ENCODE results near the gene MZT2A.
"Not testable (repeated sequence)": the region's sequence is repeated elsewhere in the genome, so short reads cannot be mapped to it uniquely, and the experiment has no call there.

Gene MZT2A

GRCh38 chr2:131490616-131491468, 1.4 kb downstream of the MZT2A start:
- DNase-seq, result not testable (repeated sequence)

- DNase-seq, result no peak
Observed at GRCh38 chr2:131488306-131489205, 3.6 kb downstream of the MZT2A start.

- not testable (repeated sequence) for DNase-seq
Observed at GRCh38 chr2:131486201-131486902, 5.8 kb downstream of the MZT2A start.

GRCh38 chr2:131484906-131485460, 7.2 kb downstream of the MZT2A start:
- DNase-seq, result not testable (repeated sequence)

GRCh38 chr2:131483981-131484820, 8.0 kb downstream of the MZT2A start:
- not testable (repeated sequence) for DNase-seq

GRCh38 chr2:131482506-131483155, 9.6 kb downstream of the MZT2A start:
- not testable (repeated sequence) for DNase-seq

GRCh38 chr2:131480351-131480750, 11.8 kb downstream of the MZT2A start:
- not testable (repeated sequence) for DNase-seq

DNA sequence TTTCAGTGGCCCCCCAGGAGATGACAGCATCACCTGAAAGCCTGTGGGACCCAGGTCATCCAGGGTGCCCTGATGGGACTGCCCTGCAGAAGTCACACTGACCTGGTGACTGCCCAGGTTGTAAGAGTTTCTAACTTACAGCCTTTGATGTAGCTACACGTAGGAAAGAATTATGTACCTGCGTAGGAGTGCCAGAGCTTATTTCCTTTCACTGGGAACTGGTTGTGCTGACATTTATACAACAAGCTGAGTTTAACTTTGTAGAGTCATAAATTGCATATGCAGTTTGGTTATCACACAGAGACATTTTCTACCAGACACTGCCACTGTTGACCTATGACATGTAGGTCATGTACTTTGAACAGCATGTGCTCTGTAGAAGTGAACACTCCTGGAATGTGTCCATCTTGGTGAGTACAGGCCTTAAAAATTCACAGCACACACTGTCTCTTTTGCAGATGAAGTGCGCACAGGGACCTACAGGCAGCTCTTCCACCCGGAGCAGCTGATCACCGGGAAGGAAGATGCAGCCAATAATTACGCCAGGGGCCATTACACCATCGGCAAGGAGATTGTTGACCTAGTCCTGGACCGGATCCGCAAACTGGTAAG, 13.2 kb downstream of the MZT2A start:
- not testable (repeated sequence) for DNase-seq

- DNase-seq, result not testable (repeated sequence)
Observed at GRCh38 chr2:131478074-131478849, 13.9 kb downstream of the MZT2A start.

DNA sequence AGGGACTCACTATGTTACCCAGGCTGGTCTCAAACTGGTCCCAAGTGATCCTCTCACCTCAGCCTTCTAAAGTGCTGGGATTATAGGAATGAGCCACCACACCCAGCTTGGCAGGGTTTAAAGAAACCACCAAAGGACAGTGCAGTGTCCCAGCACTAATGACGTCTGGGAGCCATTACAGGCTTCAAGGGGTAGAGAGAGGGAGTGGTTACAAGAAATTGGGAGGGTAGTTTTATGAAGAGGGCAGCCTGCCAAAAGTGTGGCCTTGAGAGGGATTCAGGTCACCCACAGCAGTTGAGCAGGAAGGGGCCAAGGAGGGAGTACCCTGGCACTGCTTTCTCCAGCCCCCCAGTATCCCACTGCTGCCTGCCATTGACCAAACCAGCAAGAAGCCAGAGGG, 15.0 kb downstream of the MZT2A start:
- DNase-seq, result not testable (repeated sequence)

DNA sequence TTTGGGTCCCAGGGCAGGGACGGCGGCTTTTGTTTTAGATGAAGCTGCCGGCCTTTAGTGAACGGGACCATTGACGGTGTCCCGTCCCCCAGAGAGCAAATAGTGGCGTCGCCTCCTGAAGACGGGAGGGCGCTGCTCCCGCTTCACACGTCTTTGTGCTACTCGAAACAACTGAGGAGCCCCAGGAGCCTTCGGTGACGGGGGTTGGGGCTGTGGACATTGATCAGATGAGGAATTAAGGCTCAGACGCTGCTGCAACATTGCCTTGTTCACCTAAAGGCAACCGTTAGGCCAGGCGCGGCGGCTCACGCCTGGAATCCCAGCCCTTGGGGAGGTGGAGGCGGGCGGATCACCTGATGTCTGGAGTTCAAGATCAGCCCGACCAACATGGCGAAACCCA, 15.8 kb downstream of the MZT2A start:
- not testable (repeated sequence) for DNase-seq

DNA sequence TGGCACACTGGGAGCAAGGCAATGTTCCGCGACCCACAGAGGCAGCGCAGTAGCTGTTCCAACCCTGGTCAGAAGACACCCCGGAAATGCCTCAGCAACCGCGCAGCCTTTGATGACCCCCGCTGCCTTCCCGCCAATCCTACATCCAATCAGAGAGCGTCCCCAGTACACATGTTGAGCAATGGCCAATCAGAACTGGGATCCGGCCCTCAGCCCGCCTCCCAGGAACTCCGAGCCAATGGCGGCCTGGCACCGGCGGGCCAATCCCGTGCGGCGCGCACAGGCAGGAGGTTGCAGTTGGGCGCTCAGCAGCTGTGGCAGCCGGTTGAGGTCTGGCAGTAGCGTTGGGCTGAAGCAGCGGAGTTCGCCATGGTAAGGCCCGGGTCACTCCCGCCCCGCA, 16.4 kb downstream of the MZT2A start, which contains the start of gene TUBA3D:
TSS of gene TUBA3D (plus strand) at position 289 of the 400 bp plus-strand sequence. CDS start at position 370, 81 bp downstream.
- no peak for DNase-seq

GRCh38 chr2:131473266-131473665, 18.9 kb downstream of the MZT2A start:
- not testable (repeated sequence) for DNase-seq

DNA sequence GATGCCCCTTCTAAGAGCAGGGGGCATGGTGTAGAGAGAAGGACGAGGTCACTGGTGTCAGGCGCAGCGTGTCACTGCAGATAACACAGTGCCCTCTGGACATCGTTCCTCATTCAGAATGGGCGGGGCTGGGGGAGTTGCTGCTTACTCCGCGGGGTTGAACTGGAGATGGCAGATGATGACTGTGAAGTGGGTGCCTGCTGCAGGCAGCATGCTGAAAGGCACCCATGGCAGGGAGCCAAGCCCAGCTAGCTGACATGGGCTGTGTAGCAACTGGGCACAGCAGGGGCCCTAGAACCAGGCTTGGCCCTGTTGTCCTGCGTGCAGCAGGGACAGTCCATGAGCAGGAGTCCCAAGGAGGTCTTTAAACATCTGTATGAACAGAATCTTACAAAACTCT, 20.6 kb downstream of the MZT2A start:
- DNase-seq, result not testable (repeated sequence)

DNA sequence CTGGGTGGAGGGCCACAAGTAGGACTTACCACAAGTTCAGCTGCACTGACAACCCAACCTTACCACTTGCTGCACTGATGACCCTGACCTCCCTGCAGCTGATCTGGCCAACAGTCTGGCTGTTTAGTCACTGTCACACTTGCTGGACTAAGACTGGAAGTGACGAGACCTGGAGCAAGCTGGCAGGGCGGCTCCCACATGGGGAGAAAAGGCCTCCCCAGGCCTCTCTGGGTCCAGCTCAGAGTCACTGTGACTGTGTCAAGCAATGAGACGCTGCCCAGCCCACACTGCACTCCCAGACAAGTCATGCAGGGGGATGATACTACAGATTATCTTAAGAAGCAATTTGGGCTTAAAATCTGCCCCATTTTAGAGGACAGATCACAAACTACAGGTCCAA, 21.3 kb downstream of the MZT2A start:
- DNase-seq, result not testable (repeated sequence)

DNA sequence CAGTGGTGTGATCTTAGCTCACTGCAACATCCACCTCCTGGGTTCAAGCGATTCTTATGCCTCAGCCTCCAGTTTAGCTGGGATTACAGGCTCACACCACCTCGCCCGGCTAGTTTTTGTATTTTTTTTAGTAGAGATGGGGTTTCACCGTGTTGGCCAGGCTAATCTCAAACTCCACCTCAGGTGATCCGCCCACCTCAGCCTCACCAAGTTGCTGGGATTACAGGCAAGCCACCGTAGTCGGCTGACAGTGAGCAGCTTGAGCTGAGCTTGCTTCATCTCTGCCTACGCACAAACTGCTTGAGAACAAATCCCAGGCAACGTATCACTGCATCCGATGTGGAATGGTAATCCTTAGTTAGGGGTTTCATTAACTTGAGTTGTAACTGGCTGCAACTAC, 24.5 kb downstream of the MZT2A start:
- DNase-seq, result not testable (repeated sequence)

DNA sequence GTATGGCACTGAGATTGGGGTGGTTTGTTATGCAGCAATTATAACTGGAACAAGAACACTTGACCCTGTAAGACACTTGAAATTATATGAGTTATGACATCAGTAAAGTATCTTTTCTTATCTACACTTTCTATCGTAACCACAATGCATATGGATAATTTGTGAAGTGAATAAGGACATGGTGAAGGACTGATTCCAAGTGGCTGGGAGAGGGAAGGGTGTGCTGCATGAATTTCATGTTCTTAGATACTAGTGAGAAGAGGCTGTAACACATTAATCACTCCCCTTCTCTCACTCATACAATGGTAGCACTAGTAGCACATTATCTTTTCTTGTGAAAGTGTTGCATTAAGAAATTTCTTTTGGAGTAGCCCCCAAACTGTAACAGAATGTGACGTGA, 37.3 kb downstream of the MZT2A start:
- DNase-seq, result not testable (repeated sequence)

- DNase-seq, result not testable (repeated sequence)
Observed at GRCh38 chr2:131451265-131451949, 40.8 kb downstream of the MZT2A start.

DNA sequence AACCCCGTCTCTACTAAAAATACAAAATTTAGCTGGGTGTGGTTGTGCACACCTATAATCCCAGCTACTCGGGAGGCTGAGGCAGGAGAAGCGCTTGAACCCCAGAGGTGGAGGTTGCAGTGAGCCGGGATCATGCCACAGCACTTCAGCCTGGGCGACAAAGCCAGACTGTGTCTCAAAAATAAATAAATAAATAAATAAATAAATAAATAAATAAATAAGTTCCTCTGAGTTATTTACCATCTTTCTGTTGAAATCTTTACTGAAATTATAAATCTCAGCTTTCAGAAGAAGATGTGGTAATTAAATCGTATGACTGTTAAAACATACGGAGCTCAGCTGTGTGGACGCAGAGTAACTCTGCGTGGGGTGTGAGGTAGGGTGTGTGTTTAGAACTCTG, 44.2 kb downstream of the MZT2A start:
- DNase-seq, result not testable (repeated sequence)

Data from activated gamma-delta T cell (primary cell).